Lower lobe of right lung (tissue), 2 donors: ENCODE results near the gene WDR83. TPM values are rescaled to one million over a fixed set of nuclear protein-coding genes. Genes with fewer than 3 reads are reported as not detected.
A peak's percentile ranks its signal among the peaks of the same experiment; 100 is the strongest.
"Not testable (repeated sequence)": the region's sequence is repeated elsewhere in the genome, so short reads cannot be mapped to it uniquely, and the experiment has no call there.

Experiments
- ATAC-seq, 2 donors: fragments of 200-7000 bp; cut with Tn5 transposase; one replicate each; pipeline ENCODE4 v1.9.1; 2020 to 2022; ENCODE audit warnings: mild to moderate bottlenecking in 2 of 2, moderate library complexity in 2 of 2
- DNase-seq: peaks from one replicate; pipeline ENCODE4 v3.0.0-alpha.2; 2020
- H3K27ac ChIP-seq: fragments of 200-600 bp; one replicate; pipeline ENCODE4 v1.8.0; 2022
- H3K27me3 ChIP-seq: fragments of 200-600 bp; one replicate; pipeline ENCODE4 v1.8.0; 2022; ENCODE audit warnings: low read depth
- H3K36me3 ChIP-seq: fragments of 200-600 bp; one replicate; pipeline ENCODE4 v1.8.0; 2022; ENCODE audit warnings: mild to moderate bottlenecking
- H3K4me1 ChIP-seq: fragments of 200-600 bp; one replicate; pipeline ENCODE4 v1.8.0; 2022
- H3K4me3 ChIP-seq: fragments of 200-600 bp; one replicate; pipeline ENCODE4 v1.8.0; 2022; ENCODE audit warnings: mild to moderate bottlenecking
- H3K9me3 ChIP-seq: fragments of 200-600 bp; one replicate; pipeline ENCODE4 v1.8.0; 2022
- intact Hi-C: fragments of 100-400 bp; cut with DNase I; formaldehyde crosslinking; loops from one replicate; pipeline ENCODE4 v1.11.0; 2022
- total RNA-seq: library from RNA; stranded (reverse); fragmentation: NEBNext Ultra II Directional; extraction: Animal tissue kit (Norgen Biotek cat#: 25700); gene quantifications from one replicate; pipeline ENCODE4 v1.2.1, GENCODE V29; 2021
- TF ChIP-seq, protein P1 (sequence below): fragments of 200-600 bp; IDR thresholded peaks from one replicate; pipeline ENCODE4 v1.8.0; 2022; ENCODE audit warnings: antibody characterized with exemption, mild to moderate bottlenecking
- donor health status: DM: no; HTN: yes; CAD: no; lungs with severe emphysema.

WDR83 gene
- total RNA-seq, 1 donor from 2014 or later, result 8.6 TPM

DNA sequence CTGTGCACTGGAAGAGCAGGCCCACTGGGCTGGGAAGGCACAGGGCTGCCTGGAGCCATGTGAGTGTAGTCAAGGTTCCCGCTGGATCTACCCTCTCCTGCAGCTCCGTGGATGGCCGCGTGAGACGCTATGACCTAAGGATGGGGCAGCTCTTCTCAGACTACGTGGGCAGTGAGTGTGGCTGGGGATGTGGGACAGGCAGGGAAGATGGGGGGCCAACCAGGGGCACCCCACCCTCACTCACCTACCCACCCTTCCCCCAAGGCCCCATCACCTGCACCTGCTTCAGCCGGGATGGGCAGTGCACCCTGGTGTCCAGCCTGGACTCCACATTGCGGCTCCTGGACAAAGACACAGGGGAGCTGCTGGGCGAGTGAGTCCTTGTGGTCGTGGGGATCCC, 6.1 kb downstream of the WDR83 start:
- H3K4me1 ChIP-seq, result peaks cover 30% of the 10 kb centered on the region
- H3K27me3 ChIP-seq, result no peaks in the 10 kb centered on the region
- DNase-seq (no peak), ATAC-seq (no peak)
- peaks cover 61% of the 10 kb centered on the region for H3K36me3 ChIP-seq
- H3K4me3 ChIP-seq, result no peak overlapping the region
- TF ChIP-seq, protein P1, sequence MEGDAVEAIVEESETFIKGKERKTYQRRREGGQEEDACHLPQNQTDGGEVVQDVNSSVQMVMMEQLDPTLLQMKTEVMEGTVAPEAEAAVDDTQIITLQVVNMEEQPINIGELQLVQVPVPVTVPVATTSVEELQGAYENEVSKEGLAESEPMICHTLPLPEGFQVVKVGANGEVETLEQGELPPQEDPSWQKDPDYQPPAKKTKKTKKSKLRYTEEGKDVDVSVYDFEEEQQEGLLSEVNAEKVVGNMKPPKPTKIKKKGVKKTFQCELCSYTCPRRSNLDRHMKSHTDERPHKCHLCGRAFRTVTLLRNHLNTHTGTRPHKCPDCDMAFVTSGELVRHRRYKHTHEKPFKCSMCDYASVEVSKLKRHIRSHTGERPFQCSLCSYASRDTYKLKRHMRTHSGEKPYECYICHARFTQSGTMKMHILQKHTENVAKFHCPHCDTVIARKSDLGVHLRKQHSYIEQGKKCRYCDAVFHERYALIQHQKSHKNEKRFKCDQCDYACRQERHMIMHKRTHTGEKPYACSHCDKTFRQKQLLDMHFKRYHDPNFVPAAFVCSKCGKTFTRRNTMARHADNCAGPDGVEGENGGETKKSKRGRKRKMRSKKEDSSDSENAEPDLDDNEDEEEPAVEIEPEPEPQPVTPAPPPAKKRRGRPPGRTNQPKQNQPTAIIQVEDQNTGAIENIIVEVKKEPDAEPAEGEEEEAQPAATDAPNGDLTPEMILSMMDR, result no peak
- intact Hi-C loops, result no loop called here
- H3K9me3 ChIP-seq, result no peaks in the 10 kb centered on the region
- H3K27ac ChIP-seq, result no peak overlapping the region

DNA sequence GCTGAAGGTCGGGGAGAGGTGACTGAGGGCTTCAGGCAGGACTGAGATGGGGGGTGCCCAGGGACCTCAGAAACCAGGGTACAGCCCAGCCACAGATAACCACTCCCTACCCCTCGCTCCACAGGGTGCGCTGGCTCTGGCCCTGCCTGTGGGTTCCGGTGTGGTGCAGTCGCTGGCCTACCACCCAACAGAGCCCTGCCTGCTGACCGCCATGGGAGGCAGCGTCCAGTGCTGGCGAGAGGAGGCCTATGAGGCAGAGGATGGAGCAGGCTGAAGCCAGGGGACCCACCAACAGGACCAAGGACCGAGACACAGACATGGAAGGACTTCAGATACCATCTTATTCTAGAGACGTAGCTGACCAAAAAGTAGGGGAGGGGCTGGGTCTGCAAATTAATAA, 8.8 kb downstream of the WDR83 start:
- ATAC-seq (no peak), DNase-seq (no peak)
- H3K36me3 ChIP-seq, result peaks cover 80% of the 10 kb centered on the region
- TF ChIP-seq, protein P1, result no peak
- H3K4me3 ChIP-seq, result no peak overlapping the region
- no peaks in the 10 kb centered on the region for H3K27me3 ChIP-seq
- intact Hi-C loops, result no loop called here
- no peak overlapping the region for H3K27ac ChIP-seq
- no peaks in the 10 kb centered on the region for H3K9me3 ChIP-seq
- peaks cover 19% of the 10 kb centered on the region for H3K4me1 ChIP-seq

DNA sequence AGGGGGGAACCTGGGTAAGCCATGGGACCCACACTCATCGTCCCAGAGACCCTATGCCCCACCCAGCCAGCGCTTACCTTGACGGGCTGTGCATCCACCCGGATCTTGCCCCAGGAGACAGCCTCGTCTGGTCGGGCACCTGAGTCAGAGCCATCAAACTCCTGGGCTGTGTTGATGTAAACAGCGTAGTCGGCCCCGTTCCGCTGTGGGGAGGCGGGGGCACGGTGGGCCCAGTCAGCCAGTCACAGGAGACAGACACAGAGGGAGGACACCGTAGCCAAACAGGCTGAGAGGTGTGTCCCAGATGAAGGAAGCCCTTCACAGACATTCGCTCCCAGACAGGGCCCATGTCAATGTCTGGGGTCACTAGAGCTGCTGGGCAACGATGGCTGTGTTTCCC, 9.3 kb downstream of the WDR83 start:
- H3K36me3 ChIP-seq, result peaks cover 80% of the 10 kb centered on the region
- TF ChIP-seq, protein P1, result no peak
- DNase-seq (no peak), ATAC-seq (no peak)
- H3K4me3 ChIP-seq, result no peak overlapping the region
- no peaks in the 10 kb centered on the region for H3K9me3 ChIP-seq
- H3K27ac ChIP-seq, result no peak overlapping the region
- H3K27me3 ChIP-seq, result no peaks in the 10 kb centered on the region
- H3K4me1 ChIP-seq, result peaks cover 19% of the 10 kb centered on the region
- intact Hi-C loops, result no loop called here

DNA sequence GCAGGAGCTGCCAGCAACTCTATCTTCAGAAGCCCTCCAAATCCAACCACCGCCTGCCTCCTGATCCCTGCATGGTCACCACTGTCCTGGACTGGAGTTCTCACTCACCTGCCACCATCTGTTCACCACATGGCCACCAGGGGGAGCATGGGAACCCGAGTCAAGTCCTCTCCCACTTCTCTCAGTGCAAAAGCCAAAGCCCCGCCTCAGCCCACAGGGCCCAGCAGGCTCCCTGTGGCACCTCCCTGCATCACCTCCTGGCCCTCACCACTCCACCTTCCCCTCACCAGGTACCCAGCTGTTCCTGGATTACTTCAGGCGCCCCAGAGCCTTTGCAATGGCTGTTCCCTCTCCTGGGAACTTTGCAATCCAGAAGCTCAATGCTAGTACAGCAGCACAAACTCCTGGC, 9.8 kb downstream of the WDR83 start:
- intact Hi-C loops, result no loop called here
- TF ChIP-seq, protein P1, result peak; percentile 86
- ATAC-seq, result peak; percentile 60 to 71
- Histone ChIP-seq H3K4me1 (peaks cover 20% of the 10 kb centered on the region), H3K4me3 (no peak overlapping the region), H3K36me3 (peaks cover 80% of the 10 kb centered on the region), H3K27ac (no peak overlapping the region), H3K9me3 (no peaks in the 10 kb centered on the region), H3K27me3 (no peaks in the 10 kb centered on the region)
- peak; percentile 87 for DNase-seq

DNA sequence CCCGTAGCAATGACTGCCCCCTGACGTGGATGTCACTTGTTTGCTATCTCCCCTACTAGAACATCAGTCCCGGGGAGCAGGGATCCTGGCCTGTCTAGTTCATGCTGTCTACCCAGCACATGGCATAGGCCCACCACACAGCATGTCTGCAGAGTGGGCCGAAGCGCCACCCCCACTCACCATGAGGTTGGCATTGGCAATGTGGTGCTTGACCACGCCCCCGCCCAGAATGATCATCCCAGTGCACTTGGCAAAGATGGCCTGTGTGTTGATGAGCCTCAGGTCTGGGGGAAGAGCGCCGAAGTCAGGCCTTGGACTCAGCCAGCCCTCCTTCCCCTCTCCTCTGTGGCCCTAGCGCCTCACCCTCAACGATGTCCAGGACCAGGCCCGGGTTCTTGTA, 10.3 kb downstream of the WDR83 start:
- H3K27ac ChIP-seq, result no peak overlapping the region
- ATAC-seq, result no peak
- intact Hi-C loops, result no loop called here
- H3K4me3 ChIP-seq, result no peak overlapping the region
- TF ChIP-seq, protein P1, result no peak
- H3K27me3 ChIP-seq, result no peaks in the 10 kb centered on the region
- peaks cover 20% of the 10 kb centered on the region for H3K4me1 ChIP-seq
- H3K9me3 ChIP-seq, result no peaks in the 10 kb centered on the region
- peaks cover 80% of the 10 kb centered on the region for H3K36me3 ChIP-seq
- no peak for DNase-seq

DNA sequence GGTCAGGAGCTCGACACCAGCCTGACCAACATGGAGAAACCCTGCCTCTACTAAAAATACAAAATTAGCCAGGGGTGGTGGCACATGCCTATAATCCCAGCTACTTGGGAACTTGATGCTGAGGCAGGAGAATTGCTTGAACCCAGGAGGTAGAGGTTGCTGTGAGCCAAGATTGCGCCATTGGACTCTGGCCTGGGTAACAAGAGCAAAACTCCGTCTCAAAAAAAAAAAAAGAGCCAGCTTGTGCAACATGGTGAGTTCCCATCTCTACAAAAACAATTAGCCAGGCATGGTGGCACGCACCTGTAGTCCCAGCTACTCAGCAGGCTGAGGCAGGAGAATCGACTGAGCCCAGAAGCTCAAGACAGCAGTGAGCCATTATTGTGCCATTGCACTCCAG, 11.4 kb downstream of the WDR83 start:
- ATAC-seq, DNase-seq, H3K27me3 ChIP-seq, H3K27ac ChIP-seq, H3K9me3 ChIP-seq, intact Hi-C loops, H3K4me3 ChIP-seq: not testable (repeated sequence)
- Histone ChIP-seq H3K4me1 (peaks cover 20% of the 10 kb centered on the region), H3K36me3 (peaks cover 71% of the 10 kb centered on the region)
